Heart right ventricle (tissue), 16 donors: ENCODE data around the gene INTU. TPM values are rescaled to one million over a fixed set of nuclear protein-coding genes. Genes with fewer than 3 reads are reported as not detected.

Experiments used
- ATAC-seq, 8 donors: fragments of 200-7000 bp; cut with Tn5 transposase; one replicate each; pipeline ENCODE4 v1.9.1; 2020; ENCODE audit warnings: mild to moderate bottlenecking in 8 of 8, moderate library complexity in 8 of 8, moderate number of reproducible peaks in 1 of 8
- DNase-seq, 2 donors: peaks; one replicate each; pipeline ENCODE4 v3.0.0-alpha.2; 2020
- H3K27ac ChIP-seq, 10 donors: fragments of 200-600 bp; sonication (generic) in 2 of 10; one replicate each; pipeline versions ENCODE4 v1.5.0 to v1.8.0; 2020 to 2022; ENCODE audit warnings: mild to moderate bottlenecking in 3 of 10
- H3K27me3 ChIP-seq, 7 donors: fragments of 200-600 bp; one replicate each; pipeline ENCODE4 v1.8.0; 2021 to 2022; ENCODE audit warnings: mild to moderate bottlenecking in 2 of 7
- H3K36me3 ChIP-seq, 9 donors: fragments of 200-600 bp; sonication (generic) in 1 of 9; one replicate each; pipeline versions ENCODE4 v1.5.0 to v1.8.0; 2020 to 2022; ENCODE audit warnings: mild to moderate bottlenecking in 2 of 9
- H3K4me1 ChIP-seq, 9 donors: fragments of 200-600 bp; sonication (generic) in 1 of 9; one replicate each; pipeline versions ENCODE4 v1.5.0 to v1.8.0; 2020 to 2022; ENCODE audit warnings: mild to moderate bottlenecking in 4 of 9
- H3K4me3 ChIP-seq, 10 donors: fragments of 200-600 bp; sonication (generic) in 2 of 10; one replicate each; pipeline versions ENCODE4 v1.5.0 to v1.8.0; 2020 to 2022; ENCODE audit warnings: mild to moderate bottlenecking in 7 of 10, moderate library complexity in 2 of 10
- H3K9me3 ChIP-seq, 11 donors: fragments of 200-600 bp in 10 of 11; sonication (generic) in 2 of 11; one replicate each; pipeline versions ENCODE4 v1.5.0 to v1.8.0; 2013 to 2022; ENCODE audit warnings: mild to moderate bottlenecking in 2 of 11, control low read depth in 1 of 11, moderate library complexity in 1 of 11
- CTCF ChIP-seq, 9 donors: fragments of 200-600 bp; sonication (generic) in 2 of 9; IDR thresholded peaks; one replicate each; pipeline versions ENCODE4 v1.5.0 to v1.8.0; 2021 to 2022; ENCODE audit warnings: antibody characterized with exemption in 9 of 9, mild to moderate bottlenecking in 5 of 9, moderate library complexity in 1 of 9
- WGBS, 2 donors: extraction: QIAGEN DNeasy Blood & Tissue Kit; methylation state at CpG; one replicate each; pipeline ENCODE4 v1.1.7; 2013; ENCODE audit warnings: inconsistent platforms in 1 of 2; 5-methylcytosine and 5-hydroxymethylcytosine counted together
- intact Hi-C, 10 donors: fragments of 100-400 bp; cut with DNase I; formaldehyde crosslinking; loops; one replicate each; pipeline versions ENCODE4 v1.11.1 to v1.14.2; 2022
- polyA plus RNA-seq, 2 donors: library from polyadenylated mRNA; stranded (reverse); fragments of 200-250 nt; gene quantifications; one replicate each; pipeline ENCODE4 v1.2.3, GENCODE V29; 2013
- total RNA-seq, 10 donors: library from RNA; stranded (reverse); fragmentation: NEBNext Ultra II Directional in 3 of 10; extraction: Animal tissue kit (Norgen Biotek cat#: 25700) in 3 of 10; gene quantifications; one replicate each; pipeline versions ENCODE4 v1.2.1 to v1.2.4, GENCODE V29; 2021 to 2023
- donor health status: Arrhythmogenic right ventricular cardiomyopathy.
- donor health status: ischemic (EF 13 %, LVEDD 7.1; RV severe dilation, severe dysfunction).
- donor health status: healthy with polysubstance abuse.
- donor health status: DM: no; HTN: yes; CAD: no.
- donor health status: DM: no; HTN: no; CAD: no.
- donor health status: ischemic (EF 25% LVEDD 6.9; RV normal size, moderate dysfunction).
- donor health status: ischemic (EF 25% LVEDD 5.7; RV mildly dilated, moderate dysfunction).
- donor health status: healthy.
- donor health status: DM: yes; HTN: yes; CAD: no.
- donor health status: Ischemic cardiomyopathy.
- donor health status: ischemic (EF 35%, LVEDD 5.7; RV mildly dilated, moderate dysfunction).
- donor health status: nonischemic (EF 11% LVEDD 7.7; RV severe dilation, severe dysfunction).
- donor health status: DM: yes; HTN: yes; CAD: no.
- donor health status: PGD.
- donor health status: ischemic (EF 29% LVEDD 5.4; RV normal size, mild dysfunction).
- donor health status: nonischemic (EF 23%, LVEDD 6.1; RV moderate dilation, normal function).

Gene INTU
- total and polyA plus RNA-seq, 12 donors, result 1.3 to 8.9 (median 4.5) TPM

GRCh38 chr4:127737295-127737694 lies 104.5 kb downstream of the INTU start:
- ATAC-seq (no peak), DNase-seq (no peak)
- Histone ChIP-seq H3K27ac (no peak overlapping the region), H3K4me3 (no peak overlapping the region), H3K27me3 (peaks cover 0 to 5% (median 0%) of the 10 kb centered on the region in 7 donors), H3K4me1 (no peaks in the 10 kb centered on the region), H3K36me3 (no peaks in the 10 kb centered on the region), H3K9me3 (no peaks in the 10 kb centered on the region)
- intact Hi-C loops, result loop anchor here in 1 of 10 donors (5.0 kb wide), 1 partner anchor 130 kb away; no protein-coding TSS in a partner anchor
- 37 to 59% methylated on average over 4 of the region's 4 CpGs for WGBS, 2 donors
- no peak for TF ChIP-seq CTCF (IDR thresholded peaks at IDR 0.05)

GRCh38 chr4:127741247-127741646 lies 108.5 kb downstream of the INTU start:
- Histone ChIP-seq H3K4me1 (no peaks in the 10 kb centered on the region), H3K27me3 (peaks cover 0 to 12% (median 0%) of the 10 kb centered on the region in 7 donors), H3K27ac (no peak overlapping the region), H3K4me3 (no peak overlapping the region), H3K9me3 (no peaks in the 10 kb centered on the region), H3K36me3 (no peaks in the 10 kb centered on the region)
- intact Hi-C loops, result no loop called here
- TF ChIP-seq CTCF (IDR thresholded peaks at IDR 0.05), result no peak
- ATAC-seq (no peak), DNase-seq (no peak)
- 97 to 99% methylated on average over 1 of the region's 1 CpG for WGBS, 2 donors

DNA sequence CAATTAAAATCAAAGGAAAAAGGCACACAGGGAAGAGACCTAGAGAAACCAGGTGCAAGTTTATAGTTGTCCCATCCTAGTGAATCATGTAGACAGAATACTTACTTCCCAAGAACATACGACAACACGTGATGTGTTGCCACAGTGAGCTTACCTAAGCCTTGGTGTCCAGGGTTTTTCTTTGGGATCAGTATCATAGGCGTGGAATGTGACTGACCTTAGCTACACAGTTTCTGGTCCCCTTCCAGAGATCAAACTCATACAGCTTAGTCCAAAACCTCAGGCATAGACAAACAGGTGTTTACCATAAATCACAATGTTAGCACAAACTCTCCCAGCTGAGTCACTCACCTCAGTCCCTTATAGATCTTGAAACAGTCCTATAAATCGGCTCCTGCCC lies 115.1 kb downstream of the INTU start:
- no peak for TF ChIP-seq CTCF (IDR thresholded peaks at IDR 0.05)
- Histone ChIP-seq H3K27me3 (peaks cover 0 to 10% (median 0%) of the 10 kb centered on the region in 7 donors), H3K4me3 (no peak overlapping the region), H3K36me3 (no peaks in the 10 kb centered on the region), H3K9me3 (peaks cover 0 to 34% (median 7%) of the 10 kb centered on the region in 11 donors), H3K4me1 (no peaks in the 10 kb centered on the region), H3K27ac (no peak overlapping the region)
- 83 to 84% methylated on average over 4 of the region's 4 CpGs for WGBS, 2 donors
- DNase-seq, result no peak
- no peak for ATAC-seq
- intact Hi-C loops, result loop anchor here in 1 of 10 donors (1.0 kb wide), 1 partner anchor 19 kb away; no protein-coding TSS in a partner anchor

DNA sequence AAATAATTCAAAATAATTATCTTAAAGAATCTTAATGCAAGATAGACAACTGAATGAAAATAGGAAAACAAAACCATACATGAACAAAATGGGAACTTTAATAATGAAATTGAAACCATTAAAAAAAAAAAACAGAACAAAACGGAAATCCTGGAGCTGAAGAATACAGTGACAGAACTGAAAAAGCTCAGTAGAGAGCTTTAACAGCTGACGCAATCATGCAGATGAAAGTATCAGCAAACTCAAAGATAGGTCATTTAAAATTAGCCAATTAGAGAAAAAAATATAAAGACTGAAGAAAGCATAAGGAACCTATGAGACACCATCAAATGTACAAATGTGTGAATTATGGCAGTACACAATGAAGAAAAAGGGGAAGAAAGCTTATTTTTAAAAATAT lies 116.2 kb downstream of the INTU start:
- intact Hi-C loops, result loop anchor here in 1 of 10 donors (1.0 kb wide), 1 partner anchor 18 kb away; no protein-coding TSS in a partner anchor
- 83 to 89% methylated on average over 2 of the region's 2 CpGs for WGBS, 2 donors

More for the DNA sequence above, 116.2 kb downstream of the INTU start:
- ATAC-seq (no peak), DNase-seq (no peak)
- Histone ChIP-seq H3K4me3 (no peak overlapping the region), H3K9me3 (peaks cover 0 to 37% (median 7%) of the 10 kb centered on the region in 11 donors), H3K36me3 (no peaks in the 10 kb centered on the region), H3K27ac (no peak overlapping the region), H3K4me1 (no peaks in the 10 kb centered on the region), H3K27me3 (peaks cover 0 to 10% (median 0%) of the 10 kb centered on the region in 7 donors)
- TF ChIP-seq CTCF (IDR thresholded peaks at IDR 0.05), result no peak
